Measurements from ENCODE around the gene RNF187.

DNA sequence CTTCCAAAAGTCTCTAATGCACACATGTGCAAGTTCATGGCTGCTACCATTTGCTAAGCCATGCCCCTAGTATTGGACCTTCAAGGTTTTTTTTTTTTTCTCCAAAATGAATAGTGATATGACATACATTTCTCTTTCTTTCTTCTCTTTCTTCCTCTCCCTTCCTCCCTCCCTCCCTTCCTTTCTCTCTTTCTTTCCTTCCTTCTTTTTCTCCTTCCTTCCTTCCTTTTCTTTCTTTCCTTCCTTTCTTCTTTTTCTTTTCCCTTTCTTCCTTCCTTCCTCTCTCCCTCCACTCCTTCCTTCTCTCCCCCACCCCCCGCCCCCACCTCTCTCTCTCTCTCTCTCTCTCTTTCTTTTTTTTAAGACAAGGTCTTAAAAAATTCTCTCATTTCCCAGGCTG is 3.4 kb upstream of the RNF187 start:
- TF ChIP-seq, protein P1, sequence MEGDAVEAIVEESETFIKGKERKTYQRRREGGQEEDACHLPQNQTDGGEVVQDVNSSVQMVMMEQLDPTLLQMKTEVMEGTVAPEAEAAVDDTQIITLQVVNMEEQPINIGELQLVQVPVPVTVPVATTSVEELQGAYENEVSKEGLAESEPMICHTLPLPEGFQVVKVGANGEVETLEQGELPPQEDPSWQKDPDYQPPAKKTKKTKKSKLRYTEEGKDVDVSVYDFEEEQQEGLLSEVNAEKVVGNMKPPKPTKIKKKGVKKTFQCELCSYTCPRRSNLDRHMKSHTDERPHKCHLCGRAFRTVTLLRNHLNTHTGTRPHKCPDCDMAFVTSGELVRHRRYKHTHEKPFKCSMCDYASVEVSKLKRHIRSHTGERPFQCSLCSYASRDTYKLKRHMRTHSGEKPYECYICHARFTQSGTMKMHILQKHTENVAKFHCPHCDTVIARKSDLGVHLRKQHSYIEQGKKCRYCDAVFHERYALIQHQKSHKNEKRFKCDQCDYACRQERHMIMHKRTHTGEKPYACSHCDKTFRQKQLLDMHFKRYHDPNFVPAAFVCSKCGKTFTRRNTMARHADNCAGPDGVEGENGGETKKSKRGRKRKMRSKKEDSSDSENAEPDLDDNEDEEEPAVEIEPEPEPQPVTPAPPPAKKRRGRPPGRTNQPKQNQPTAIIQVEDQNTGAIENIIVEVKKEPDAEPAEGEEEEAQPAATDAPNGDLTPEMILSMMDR (IDR thresholded peaks at IDR 0.05), result no peak
- TF ChIP-seq SMAD3 (CRISPR knock-in tag; IDR thresholded peaks at IDR 0.05; ENCODE audit: borderline replicate concordance) (no peak), ZNF121 (CRISPR knock-in tag; IDR thresholded peaks at IDR 0.05) (no peak), ZNF138 (CRISPR knock-in tag; conservative IDR thresholded peaks at IDR 0.05) (no peak), ZNF232 (CRISPR knock-in tag; IDR thresholded peaks at IDR 0.05) (no peak), NR1H2 (CRISPR knock-in tag; IDR thresholded peaks at IDR 0.05) (no peak), ESRRA (CRISPR knock-in tag; IDR thresholded peaks at IDR 0.05; ENCODE audit: borderline replicate concordance) (no peak), JUN (CRISPR knock-in tag; IDR thresholded peaks at IDR 0.05) (no peak), NR3C1 (CRISPR knock-in tag; conservative IDR thresholded peaks at IDR 0.05; ENCODE audit: low read depth) (no peak)
- TF ChIP-seq, protein P2, sequence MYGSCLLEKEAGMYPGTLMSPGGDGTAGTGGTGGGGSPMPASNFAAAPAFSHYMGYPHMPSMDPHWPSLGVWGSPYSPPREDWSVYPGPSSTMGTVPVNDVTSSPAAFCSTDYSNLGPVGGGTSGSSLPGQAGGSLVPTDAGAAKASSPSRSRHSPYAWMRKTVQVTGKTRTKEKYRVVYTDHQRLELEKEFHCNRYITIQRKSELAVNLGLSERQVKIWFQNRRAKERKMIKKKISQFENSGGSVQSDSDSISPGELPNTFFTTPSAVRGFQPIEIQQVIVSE (CRISPR knock-in tag; IDR thresholded peaks at IDR 0.05; ENCODE audit: borderline replicate concordance), result no peak
- TF ChIP-seq, protein P3, sequence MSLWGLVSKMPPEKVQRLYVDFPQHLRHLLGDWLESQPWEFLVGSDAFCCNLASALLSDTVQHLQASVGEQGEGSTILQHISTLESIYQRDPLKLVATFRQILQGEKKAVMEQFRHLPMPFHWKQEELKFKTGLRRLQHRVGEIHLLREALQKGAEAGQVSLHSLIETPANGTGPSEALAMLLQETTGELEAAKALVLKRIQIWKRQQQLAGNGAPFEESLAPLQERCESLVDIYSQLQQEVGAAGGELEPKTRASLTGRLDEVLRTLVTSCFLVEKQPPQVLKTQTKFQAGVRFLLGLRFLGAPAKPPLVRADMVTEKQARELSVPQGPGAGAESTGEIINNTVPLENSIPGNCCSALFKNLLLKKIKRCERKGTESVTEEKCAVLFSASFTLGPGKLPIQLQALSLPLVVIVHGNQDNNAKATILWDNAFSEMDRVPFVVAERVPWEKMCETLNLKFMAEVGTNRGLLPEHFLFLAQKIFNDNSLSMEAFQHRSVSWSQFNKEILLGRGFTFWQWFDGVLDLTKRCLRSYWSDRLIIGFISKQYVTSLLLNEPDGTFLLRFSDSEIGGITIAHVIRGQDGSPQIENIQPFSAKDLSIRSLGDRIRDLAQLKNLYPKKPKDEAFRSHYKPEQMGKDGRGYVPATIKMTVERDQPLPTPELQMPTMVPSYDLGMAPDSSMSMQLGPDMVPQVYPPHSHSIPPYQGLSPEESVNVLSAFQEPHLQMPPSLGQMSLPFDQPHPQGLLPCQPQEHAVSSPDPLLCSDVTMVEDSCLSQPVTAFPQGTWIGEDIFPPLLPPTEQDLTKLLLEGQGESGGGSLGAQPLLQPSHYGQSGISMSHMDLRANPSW (CRISPR knock-in tag; conservative IDR thresholded peaks at IDR 0.05; ENCODE audit: low read depth), result no peak

Measured in WTC11 (cell line).